GM04503 (cell line): Measurements from ENCODE around the gene DMAC2.
"Not testable (repeated sequence)": the region's sequence is repeated elsewhere in the genome, so short reads cannot be mapped to it uniquely, and the experiment has no call there.

ENCODE experiments used
- DNase-seq: peaks from one replicate; pipeline ENCODE4 v3.0.0-alpha.2; 2012; ENCODE audit warnings: low read depth

Gene DMAC2

DNA sequence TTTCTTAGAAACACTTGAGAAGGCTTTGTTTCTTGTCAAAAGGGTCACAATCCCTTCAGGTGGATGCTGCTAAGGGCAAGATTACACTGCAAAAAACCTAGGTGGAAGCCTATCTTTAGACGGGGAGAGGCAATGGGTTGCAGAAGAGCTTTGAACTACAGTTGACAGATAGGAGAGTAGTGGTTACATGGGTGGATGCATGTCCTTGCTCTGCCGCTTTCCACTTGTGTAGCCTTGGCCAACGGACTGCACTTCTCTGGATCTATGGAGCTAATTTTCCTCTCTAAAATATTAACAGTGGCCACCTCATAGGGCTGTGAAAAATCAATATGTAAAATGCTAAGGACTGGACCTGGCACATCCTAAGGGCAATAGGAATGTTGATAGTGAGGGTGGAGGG lies 41.1 kb downstream of the DMAC2 start:
- DNase-seq = no peak

- DNase-seq = no peak
These were observed 41.7 kb downstream of the DMAC2 start for GRCh38 chr19:41398050-41398418.

GRCh38 chr19:41397086-41398049 lies 42.3 kb downstream of the DMAC2 start, which contains the start of the genes BCKDHA and EXOSC5:
TSS of gene BCKDHA (plus strand) at chr19:41397818. CDS start at chr19:41397828, 10 bp downstream.
TSS of gene EXOSC5 (minus strand) at chr19:41397359. CDS start at chr19:41397328, 31 bp downstream.
- DNase-seq = peak; percentile 96

DNA sequence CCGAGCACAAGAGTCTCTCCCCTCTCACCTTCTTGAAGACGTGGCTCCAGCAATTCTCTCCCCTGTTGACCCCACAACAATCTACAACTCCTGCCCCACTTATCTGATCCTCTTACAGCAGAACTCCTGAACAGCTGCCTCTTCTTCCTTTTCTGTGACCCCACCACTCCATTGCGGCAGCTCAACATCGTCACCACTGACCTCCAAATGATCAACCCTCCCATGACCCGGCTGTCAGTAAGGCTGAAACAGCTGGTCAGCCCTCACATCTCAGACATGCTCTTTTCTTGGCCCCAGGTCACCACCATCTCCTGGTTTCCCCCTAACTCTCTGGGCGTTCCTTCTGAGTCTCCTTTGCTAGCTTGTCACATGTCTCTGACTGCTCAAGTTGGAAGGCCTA lies 44.4 kb downstream of the DMAC2 start:
- DNase-seq = no peak

- DNase-seq = no peak
These were observed 46.9 kb downstream of the DMAC2 start for GRCh38 chr19:41392775-41393174.

GRCh38 chr19:41391618-41392017 lies 48.1 kb downstream of the DMAC2 start:
- no peak for DNase-seq

DNA sequence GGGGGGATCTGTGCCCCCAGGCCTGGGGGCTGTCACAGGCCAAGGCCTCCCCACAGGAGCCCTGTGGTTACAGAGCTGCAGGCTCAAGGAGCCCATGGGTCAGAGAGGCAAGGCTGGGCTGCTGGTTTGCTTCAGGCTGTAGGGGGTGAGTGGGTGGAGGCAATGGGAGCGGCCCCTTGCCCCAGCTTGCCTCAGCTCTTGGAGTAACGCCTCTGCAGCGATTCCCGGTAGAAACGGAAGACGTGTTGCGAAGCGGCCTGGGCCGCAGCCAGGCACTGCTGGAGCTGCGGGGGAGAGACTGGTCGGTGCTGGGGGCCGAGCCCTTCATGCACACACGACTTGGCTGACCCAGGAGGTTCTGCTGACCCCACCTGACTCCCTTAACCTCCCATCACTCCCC lies 53.3 kb downstream of the DMAC2 start:
- no peak for DNase-seq

DNA sequence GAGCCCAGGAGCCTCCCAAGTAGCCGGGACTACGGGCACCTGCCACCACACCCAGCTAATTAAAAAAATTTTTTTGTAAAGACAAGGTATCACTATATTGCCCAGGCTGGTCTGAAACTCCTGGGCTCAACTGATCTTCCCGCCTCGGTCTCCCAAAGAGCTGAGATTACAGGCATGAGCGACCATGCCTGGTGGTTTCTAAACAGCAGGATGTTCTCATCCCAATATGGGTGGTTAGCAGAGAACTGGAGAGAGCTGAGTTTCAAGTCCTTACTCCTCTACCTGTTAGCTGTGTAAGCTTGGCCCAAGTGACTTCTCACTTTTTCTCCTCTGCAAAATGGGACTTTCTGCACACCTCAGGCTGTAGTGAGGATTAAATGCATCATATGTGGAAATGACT lies 55.4 kb downstream of the DMAC2 start:
- no peak for DNase-seq

DNA sequence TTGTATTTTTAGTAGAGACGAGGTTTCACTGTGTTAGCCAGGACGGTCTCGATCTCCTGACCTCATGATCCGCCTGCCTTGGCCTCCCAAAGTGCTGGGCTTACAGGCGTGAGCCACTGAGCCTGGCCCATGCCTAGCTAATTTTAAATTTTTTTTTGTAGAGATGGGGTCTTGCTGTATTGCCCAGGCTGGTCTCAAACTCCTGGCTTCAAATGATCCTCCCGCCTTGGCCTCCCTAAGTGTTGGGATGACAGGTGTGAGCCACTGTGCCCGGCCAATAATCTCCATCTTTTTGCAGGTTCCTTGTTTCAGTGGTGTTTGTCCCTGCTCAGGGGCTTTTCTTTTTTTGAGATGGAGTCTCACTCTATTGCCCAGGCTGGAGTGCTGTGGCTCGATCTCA lies 58.2 kb downstream of the DMAC2 start:
- DNase-seq = not testable (repeated sequence)
